Activated T-helper 2 cell treated with anti-CD3 and anti-CD28 coated beads, Interferon-gamma antibody, Interleukin-2, Interleukin-4, amounts not matched to agents 10 μg/mL and 5 μg/mL and 100 μg/mL, durations not matched to agents 14 hours and 24 hours and 36 hours (primary cell): ENCODE results near the gene R3HDM2. TPM values are rescaled to one million over a fixed set of nuclear protein-coding genes. Genes with fewer than 3 reads are reported as not detected.

ENCODE experiments used
- DNase-seq: peaks from one replicate; pipeline ENCODE4 v3.0.0; 2021; ENCODE audit warnings: low spot score
- H3K27ac Mint-ChIP-seq: one replicate; pipeline ENCODE4 v1.8.0; 2021; ENCODE audit warnings: mixed read lengths
- H3K27me3 Mint-ChIP-seq: one replicate; pipeline ENCODE4 v1.8.0; 2021; ENCODE audit warnings: low read depth, mixed read lengths
- H3K36me3 Mint-ChIP-seq: one replicate; pipeline ENCODE4 v1.8.0; 2021; ENCODE audit warnings: low read depth, mixed read lengths
- H3K4me1 Mint-ChIP-seq: one replicate; pipeline ENCODE4 v1.8.0; 2021; ENCODE audit warnings: low read depth, mixed read lengths
- H3K4me3 Mint-ChIP-seq: one replicate; pipeline ENCODE4 v1.8.0; 2021; ENCODE audit warnings: low read depth, mild to moderate bottlenecking, moderate library complexity, mixed read lengths
- H3K9me3 Mint-ChIP-seq: one replicate; pipeline ENCODE4 v1.8.0; 2021; ENCODE audit warnings: mixed read lengths
- intact Hi-C: fragments of 100-400 bp; cut with micrococcal nuclease; formaldehyde crosslinking; loops from one replicate; pipeline ENCODE4 v1.15.1; 2023
- total RNA-seq: library from RNA; stranded (reverse); gene quantifications from 2 replicates; pipeline ENCODE4 v1.2.3, GENCODE V29; 2022

R3HDM2 gene
- total RNA-seq, 1 donor from 2014 or later = 44.9 TPM

DNA sequence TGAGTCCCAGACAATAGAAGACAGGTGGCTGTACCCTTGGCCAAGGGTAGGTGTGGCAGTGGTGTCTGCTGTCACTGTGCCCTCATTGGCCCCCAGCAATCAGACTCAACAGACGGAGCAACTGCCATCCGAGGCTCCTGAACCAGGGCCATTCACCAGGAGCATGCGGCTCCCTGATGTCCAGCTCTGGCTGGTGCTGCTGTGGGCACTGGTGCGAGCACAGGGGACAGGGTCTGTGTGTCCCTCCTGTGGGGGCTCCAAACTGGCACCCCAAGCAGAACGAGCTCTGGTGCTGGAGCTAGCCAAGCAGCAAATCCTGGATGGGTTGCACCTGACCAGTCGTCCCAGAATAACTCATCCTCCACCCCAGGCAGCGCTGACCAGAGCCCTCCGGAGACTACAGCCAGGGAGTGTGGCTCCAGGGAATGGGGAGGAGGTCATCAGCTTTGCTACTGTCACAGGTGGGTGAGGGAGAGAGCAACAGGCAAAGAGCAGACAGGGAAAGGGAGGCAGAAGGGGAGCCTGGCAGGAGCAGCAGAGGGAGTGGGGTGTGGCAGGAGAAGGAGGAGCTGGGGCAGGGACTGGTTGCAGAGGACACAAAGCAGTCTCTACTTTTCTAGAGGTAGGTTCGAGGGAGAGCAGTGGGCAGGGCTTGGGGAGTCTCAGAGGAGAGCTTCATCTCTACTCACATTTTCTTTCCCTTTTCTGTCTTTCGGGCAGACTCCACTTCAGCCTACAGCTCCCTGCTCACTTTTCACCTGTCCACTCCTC is 24.7 kb upstream of the R3HDM2 start:
- Mint-ChIP-seq H3K9me3 (no peaks in the 10 kb centered on the region), H3K27me3 (peaks cover 4% of the 10 kb centered on the region), H3K36me3 (no peaks in the 10 kb centered on the region), H3K27ac (no peak overlapping the region), H3K4me1 (peaks cover 39% of the 10 kb centered on the region), H3K4me3 (peak overlapping the region; percentile 72)
- intact Hi-C loops = loop anchor here (5.0 kb wide), 1 partner anchor 173 kb away; no protein-coding TSS in a partner anchor
- DNase-seq = no peak

DNA sequence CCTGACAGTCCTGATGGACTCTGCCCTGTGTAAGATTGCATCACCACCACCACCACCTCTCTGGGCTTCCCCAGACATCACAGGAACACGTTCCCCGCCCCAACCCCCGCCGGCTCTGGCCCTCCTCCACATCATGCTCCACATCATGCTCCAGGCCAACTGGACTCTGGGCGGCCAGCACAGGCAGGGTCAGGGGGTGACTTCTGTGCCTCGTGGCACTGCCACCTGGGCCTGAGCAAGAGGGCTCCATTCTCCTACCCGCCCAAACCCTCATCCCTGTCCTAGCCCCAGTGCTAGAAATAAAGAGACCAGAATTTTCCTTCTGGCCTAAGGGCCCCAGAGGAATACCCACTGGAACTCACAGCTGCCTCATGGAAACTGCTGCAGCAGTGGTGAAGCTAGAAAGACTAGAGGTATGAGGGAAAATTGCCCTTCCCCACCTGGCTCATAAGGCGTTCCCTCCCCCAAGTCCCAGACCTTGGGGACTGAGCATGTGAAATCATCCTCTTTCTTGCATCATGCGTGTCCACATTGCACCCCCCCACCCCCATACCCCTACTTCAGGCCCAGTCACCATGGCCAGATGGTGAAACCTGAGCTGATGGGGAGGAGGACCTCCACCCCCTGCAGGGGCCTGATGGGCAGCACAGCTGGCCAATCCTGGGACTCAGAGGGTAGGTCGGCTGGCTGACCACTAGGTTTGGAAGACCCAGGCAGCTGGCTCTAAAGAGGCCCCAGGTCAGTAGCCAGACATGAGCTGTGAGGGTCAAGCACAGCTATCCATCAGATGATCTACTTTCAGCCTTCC is 23.9 kb upstream of the R3HDM2 start, which contains the start of gene INHBE:
INHBE (plus strand) TSS at position 742 of the 808 bp plus-strand sequence. CDS start 230 bp downstream, outside the sequence.
- H3K4me1 Mint-ChIP-seq = peaks cover 38% of the 10 kb centered on the region
- no peaks in the 10 kb centered on the region for H3K27me3 Mint-ChIP-seq
- H3K36me3 Mint-ChIP-seq = no peaks in the 10 kb centered on the region
- H3K9me3 Mint-ChIP-seq = no peaks in the 10 kb centered on the region
- no peak within 1 kb of the TSS for H3K27ac Mint-ChIP-seq
- intact Hi-C loops = loop anchor here (5.0 kb wide), 1 partner anchor 172 kb away; no protein-coding TSS in a partner anchor
- DNase-seq = no peak
- peak within 1 kb of the TSS; percentile 72 for H3K4me3 Mint-ChIP-seq

DNA sequence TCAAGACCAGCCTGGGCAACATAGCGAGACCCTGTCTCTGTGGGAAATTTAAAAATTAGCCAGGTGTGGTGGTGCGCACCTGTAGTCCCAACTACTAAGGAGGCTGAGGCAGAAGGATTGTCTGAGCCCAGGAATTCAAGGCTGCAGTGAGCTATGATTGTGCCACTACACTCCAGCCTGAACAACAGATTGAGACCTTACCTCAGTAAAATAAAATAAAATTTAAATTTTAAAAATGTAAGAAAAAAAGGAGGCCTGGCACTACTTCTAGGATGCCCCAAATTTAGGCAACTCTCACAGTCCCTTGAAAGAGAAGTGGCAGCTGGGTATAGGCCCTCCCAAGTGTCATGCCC is 23.3 kb upstream of the R3HDM2 start:
- Mint-ChIP-seq H3K27me3 (no peaks in the 10 kb centered on the region), H3K9me3 (no peaks in the 10 kb centered on the region), H3K36me3 (no peaks in the 10 kb centered on the region), H3K4me1 (peaks cover 35% of the 10 kb centered on the region), H3K4me3 (no peak overlapping the region), H3K27ac (no peak overlapping the region)
- intact Hi-C loops = no loop called here
- DNase-seq = no peak

DNA sequence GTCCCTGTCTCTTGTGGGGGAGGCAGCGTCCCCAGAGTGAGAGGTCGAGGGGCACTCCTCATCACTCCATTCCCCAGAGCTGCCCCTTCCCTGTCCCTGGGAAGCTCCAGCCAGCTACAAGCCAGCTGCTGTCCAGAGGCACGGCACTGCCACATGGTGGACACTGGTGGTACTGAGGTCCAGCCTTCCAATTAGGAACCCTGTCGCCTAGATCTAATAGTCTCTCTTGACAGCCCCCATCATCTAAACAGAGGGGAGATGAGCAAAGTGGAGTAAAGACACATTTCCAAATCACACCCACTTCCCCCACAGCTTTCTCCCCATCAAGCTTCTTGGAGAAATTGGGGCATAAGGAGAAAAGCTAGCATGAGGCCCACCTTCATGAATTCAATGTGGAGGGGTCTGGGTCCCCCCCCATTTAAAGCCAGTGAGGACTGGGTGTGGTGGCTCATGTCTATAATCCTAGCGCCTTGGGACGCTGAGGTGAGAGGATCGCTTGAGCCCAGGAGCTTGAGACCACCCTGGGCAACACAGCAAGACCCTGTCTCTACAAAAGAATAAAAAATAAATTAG is 22.2 kb upstream of the R3HDM2 start:
- H3K36me3 Mint-ChIP-seq = no peaks in the 10 kb centered on the region
- no peaks in the 10 kb centered on the region for H3K9me3 Mint-ChIP-seq
- no peak overlapping the region for H3K4me3 Mint-ChIP-seq

DNA sequence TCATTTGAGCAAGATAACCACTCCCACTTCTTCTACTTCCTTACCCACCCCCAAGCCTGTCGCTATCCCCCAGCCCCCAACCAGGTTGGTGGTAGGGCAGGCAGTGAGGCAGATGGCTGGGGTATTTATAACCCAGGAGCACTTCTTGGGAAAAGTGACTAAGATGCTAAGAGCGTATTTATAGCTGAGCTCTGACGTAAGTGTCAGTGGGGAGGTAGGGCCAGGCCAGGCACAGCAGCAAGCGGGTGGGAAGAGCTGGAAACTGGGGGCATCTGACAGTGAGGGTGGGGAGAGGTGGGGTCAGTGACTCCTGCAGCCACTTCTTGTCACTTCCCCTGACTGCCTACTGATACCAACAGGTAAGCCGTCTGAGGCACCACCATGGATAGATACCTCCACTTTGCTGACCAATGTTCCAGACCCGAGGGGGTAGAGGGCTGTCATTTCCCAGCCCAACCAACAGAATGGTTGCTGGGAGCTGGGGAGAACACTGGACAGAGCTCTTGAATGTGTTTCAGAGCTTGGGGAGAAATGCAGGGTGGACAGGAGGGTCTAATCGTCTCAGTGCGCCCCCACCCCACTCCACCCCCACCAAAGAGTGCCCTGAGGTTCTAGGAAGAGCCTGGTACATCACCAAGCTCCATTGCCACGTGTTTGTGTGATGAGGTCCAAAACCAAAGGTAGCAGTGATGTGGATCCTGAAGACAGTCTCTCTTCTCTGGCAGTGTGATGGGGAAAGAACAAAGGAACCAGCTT is 21.5 kb upstream of the R3HDM2 start:
- DNase-seq = no peak
- H3K9me3 Mint-ChIP-seq = no peaks in the 10 kb centered on the region
- H3K27me3 Mint-ChIP-seq = no peaks in the 10 kb centered on the region
- H3K27ac Mint-ChIP-seq = peak overlapping the region; percentile 67
- no peaks in the 10 kb centered on the region for H3K36me3 Mint-ChIP-seq
- H3K4me1 Mint-ChIP-seq = peaks cover 28% of the 10 kb centered on the region
- H3K4me3 Mint-ChIP-seq = peak overlapping the region; percentile 28
- intact Hi-C loops = loop anchor here (2.0 kb wide), 2 partner anchors 22 to 144 kb away; partner anchors contain the start of gene R3HDM2

More for the DNA sequence above, 22.2 kb upstream of the R3HDM2 start:
- peak; percentile 44 for DNase-seq
- intact Hi-C loops = loop anchor here (2.0 kb wide), 2 partner anchors 22 to 144 kb away; partner anchors contain the start of gene R3HDM2
- peak overlapping the region; percentile 67 for H3K27ac Mint-ChIP-seq
- no peaks in the 10 kb centered on the region for H3K27me3 Mint-ChIP-seq
- H3K4me1 Mint-ChIP-seq = peaks cover 30% of the 10 kb centered on the region

DNA sequence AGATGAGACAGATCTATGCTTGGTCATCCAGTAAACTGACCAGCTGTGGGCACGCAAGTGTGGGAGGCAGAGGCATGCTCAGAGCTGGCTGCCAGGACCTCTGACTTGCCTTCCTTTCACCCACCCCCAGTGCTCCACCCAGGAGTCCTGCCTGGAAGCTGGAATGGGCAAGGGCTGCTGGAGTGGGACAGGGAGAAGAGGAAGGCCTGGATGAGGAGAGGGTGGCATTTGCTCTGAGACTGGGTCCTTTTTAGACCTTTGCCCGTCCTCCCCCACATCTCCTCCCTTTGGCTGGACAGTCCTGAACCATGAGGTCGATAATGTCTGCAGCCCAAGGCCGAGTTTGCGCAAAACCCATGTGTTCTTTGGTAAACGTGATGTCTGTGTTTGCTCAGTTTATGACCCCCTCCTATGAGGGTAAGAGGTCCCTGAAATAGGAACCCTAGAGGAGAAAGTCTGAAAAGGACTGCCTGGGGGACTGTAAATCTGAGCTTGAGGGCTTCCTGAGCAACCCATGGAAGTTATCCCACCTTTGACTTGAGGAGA is 20.5 kb upstream of the R3HDM2 start:
- H3K36me3 Mint-ChIP-seq = no peaks in the 10 kb centered on the region
- peaks cover 31% of the 10 kb centered on the region for H3K4me1 Mint-ChIP-seq
- H3K27ac Mint-ChIP-seq = peak overlapping the region; percentile 8
- no peak for DNase-seq
- intact Hi-C loops = no loop called here
- H3K27me3 Mint-ChIP-seq = no peaks in the 10 kb centered on the region
- H3K4me3 Mint-ChIP-seq = no peak overlapping the region
- no peaks in the 10 kb centered on the region for H3K9me3 Mint-ChIP-seq

DNA sequence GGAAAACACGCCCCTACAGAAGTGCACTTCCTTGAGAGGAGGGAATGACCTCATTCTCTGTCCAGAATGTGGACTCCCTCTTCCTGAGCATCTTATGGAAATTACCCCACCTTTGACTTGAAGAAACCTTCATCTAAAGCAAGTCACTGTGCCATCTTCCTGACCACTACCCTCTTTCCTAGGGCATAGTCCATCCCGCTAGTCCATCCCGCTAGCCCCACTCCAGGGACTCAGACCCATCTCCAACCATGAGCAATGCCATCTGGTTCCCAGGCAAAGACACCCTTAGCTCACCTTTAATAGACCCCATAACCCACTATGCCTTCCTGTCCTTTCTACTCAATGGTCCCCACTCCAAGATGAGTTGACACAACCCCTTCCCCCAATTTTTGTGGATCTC is 19.2 kb upstream of the R3HDM2 start:
- Mint-ChIP-seq H3K4me1 (peaks cover 26% of the 10 kb centered on the region), H3K4me3 (no peak overlapping the region), H3K27ac (no peak overlapping the region), H3K9me3 (no peaks in the 10 kb centered on the region), H3K36me3 (no peaks in the 10 kb centered on the region), H3K27me3 (no peaks in the 10 kb centered on the region)
- intact Hi-C loops = no loop called here
- no peak for DNase-seq

DNA sequence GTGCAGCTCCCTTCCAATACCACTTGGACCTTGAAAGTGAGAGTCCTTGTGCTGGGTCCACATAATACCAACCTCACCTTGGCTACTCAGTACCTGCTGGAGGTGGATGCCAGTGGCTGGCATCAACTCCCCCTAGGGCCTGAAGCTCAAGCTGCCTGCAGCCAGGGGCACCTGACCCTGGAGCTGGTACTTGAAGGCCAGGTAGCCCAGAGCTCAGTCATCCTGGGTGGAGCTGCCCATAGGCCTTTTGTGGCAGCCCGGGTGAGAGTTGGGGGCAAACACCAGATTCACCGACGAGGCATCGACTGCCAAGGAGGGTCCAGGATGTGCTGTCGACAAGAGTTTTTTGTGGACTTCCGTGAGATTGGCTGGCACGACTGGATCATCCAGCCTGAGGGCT is 18.5 kb upstream of the R3HDM2 start:
- H3K27me3 Mint-ChIP-seq = no peaks in the 10 kb centered on the region
- H3K4me3 Mint-ChIP-seq = no peak overlapping the region
- H3K4me1 Mint-ChIP-seq = peaks cover 28% of the 10 kb centered on the region
- no peak overlapping the region for H3K27ac Mint-ChIP-seq
- no peak for DNase-seq
- H3K36me3 Mint-ChIP-seq = no peaks in the 10 kb centered on the region
- intact Hi-C loops = no loop called here
- no peaks in the 10 kb centered on the region for H3K9me3 Mint-ChIP-seq

DNA sequence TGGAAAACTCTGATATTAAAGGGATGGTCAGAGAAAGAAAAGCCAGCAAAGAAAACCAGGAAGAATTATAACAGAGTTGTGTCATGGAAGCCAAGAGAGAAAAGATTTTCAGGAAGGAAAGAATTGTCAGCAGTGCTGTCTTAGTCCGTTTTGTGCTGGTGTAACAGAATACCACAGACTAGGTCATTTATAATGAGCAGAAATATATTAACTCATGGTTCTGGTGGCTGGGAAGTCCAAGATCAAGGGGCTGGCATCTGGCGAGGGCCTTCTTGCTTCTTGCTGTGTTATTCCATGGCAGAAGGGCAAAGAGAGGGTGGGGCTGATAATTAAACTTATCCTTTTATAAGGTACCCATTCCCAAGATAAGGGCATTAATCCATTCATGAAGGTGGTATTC is 17.8 kb upstream of the R3HDM2 start:
- no peak overlapping the region for H3K27ac Mint-ChIP-seq
- intact Hi-C loops = no loop called here
- H3K4me1 Mint-ChIP-seq = peaks cover 28% of the 10 kb centered on the region

DNA sequence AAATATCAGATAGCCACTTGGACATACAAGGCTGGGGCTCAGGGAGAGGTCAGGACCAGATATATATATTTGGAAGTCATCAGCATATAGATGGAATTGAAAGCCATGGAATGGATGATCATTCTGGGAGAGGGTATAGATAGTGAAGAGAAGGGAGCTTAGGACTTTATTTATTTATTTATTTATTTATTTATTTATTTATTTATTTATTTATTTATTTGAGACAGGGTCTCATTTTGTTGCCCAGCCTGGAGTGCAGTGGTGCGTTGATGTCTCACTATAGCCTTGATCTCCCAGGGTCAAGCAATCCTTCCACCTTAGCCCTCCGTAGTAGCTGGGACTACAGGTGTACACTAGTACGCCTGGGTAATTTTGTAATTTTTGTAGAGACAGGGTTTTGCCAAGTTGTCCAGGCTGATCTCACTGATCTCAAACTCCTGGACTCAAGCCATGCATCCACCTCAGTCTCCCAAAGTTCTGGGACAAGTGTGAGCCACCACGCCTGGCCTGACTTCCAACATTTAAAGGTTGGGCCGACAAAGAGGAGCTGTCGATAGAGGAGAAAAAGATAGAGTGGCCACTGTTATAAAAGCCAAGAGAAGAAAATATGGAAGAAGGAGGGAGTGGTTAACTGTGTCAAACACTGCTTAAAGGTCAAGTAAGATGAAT is 15.6 kb upstream of the R3HDM2 start:
- peaks cover 2% of the 10 kb centered on the region for H3K27me3 Mint-ChIP-seq
- H3K9me3 Mint-ChIP-seq = peaks cover 7% of the 10 kb centered on the region
- H3K27ac Mint-ChIP-seq = no peak overlapping the region
- H3K4me3 Mint-ChIP-seq = no peak overlapping the region
- H3K36me3 Mint-ChIP-seq = peaks cover 3% of the 10 kb centered on the region
- intact Hi-C loops = no loop called here
- no peak for DNase-seq
- peaks cover 20% of the 10 kb centered on the region for H3K4me1 Mint-ChIP-seq

More for the DNA sequence above, 17.8 kb upstream of the R3HDM2 start:
- no peak for DNase-seq
- Mint-ChIP-seq H3K27me3 (no peaks in the 10 kb centered on the region), H3K9me3 (no peaks in the 10 kb centered on the region), H3K4me3 (no peak overlapping the region), H3K36me3 (no peaks in the 10 kb centered on the region)

DNA sequence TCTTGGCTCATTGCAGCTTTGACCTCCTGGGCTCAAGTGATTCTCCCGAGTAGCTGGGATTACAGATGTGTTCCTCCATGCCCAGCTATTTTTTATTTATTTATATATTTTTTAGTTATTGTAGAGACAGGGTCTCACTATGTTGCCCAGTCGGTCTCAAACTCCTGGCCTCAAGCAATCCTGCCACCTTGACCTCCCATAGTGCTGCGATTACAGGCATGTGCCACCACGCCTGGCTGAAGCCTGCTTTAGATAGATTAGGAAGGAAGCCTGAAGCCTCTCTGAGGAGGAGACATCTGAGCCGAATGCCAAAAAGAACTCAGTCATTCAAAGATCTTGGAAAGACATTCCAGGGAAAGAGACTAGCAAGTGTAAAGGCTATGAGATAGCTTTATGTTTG is 13.9 kb upstream of the R3HDM2 start:
- intact Hi-C loops = no loop called here
- peaks cover 7% of the 10 kb centered on the region for H3K27me3 Mint-ChIP-seq
- H3K36me3 Mint-ChIP-seq = peaks cover 3% of the 10 kb centered on the region
- DNase-seq = no peak
- peaks cover 7% of the 10 kb centered on the region for H3K9me3 Mint-ChIP-seq
- peak overlapping the region; percentile 9 for H3K27ac Mint-ChIP-seq
- peaks cover 11% of the 10 kb centered on the region for H3K4me1 Mint-ChIP-seq
- no peak overlapping the region for H3K4me3 Mint-ChIP-seq
